AG09319 (cell line): Measurements from ENCODE around the gene NTF3.
A peak's percentile ranks its signal among the peaks of the same experiment; 100 is the strongest.

Source experiments
- DNase-seq: peaks from one replicate; pipeline ENCODE4 v3.0.0-alpha.2; 2010; ENCODE audit warnings: low read depth; ENCODE audit errors: extremely low read depth
- TF ChIP-seq, protein P1 (sequence below): IDR thresholded peaks from 2 replicates; pipeline ENCODE4 v1.5.1; 2011; ENCODE audit warnings: low read depth, mild to moderate bottlenecking, inconsistent platforms, low read length, moderate library complexity

The NTF3 gene

DNA sequence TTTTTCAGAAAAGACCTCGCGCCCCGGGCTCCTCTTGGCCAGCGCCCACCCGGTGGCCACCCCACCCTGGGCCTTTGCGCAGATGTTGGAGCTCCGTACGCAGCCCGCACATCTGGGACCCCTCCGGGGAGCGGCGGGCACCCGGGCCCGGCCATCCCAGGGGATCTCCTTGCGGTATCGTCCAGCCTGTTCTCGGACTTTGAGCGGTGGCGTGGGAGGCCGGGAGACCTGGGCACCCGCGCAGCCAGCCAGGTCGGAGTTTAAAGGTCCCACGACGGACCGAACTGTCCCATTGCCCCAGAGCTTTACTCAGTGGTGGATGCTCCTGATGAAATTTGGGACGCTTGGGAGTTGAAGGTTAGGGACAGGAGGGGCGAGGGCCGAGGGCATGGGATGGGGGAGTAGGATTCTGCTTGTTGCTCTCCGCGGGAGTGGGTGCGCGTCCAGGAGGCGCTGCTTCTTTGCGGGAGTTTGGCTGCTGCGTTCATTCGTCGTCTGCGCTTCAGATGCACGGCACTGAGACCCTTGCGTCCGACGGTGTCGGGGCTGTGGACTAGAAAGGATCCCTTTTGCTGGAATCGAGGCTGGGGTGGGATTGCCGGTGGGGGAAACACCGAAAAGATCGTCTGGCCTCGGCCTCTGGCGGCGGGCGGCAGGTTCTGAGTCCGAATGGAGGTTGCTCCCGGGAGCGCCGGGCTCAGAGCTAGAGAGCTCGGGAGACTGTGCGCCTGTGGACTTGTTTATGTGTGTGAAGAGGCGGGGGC, 1.4 kb downstream of the NTF3 start:
- DNase-seq: no peak
- TF ChIP-seq, protein P1, sequence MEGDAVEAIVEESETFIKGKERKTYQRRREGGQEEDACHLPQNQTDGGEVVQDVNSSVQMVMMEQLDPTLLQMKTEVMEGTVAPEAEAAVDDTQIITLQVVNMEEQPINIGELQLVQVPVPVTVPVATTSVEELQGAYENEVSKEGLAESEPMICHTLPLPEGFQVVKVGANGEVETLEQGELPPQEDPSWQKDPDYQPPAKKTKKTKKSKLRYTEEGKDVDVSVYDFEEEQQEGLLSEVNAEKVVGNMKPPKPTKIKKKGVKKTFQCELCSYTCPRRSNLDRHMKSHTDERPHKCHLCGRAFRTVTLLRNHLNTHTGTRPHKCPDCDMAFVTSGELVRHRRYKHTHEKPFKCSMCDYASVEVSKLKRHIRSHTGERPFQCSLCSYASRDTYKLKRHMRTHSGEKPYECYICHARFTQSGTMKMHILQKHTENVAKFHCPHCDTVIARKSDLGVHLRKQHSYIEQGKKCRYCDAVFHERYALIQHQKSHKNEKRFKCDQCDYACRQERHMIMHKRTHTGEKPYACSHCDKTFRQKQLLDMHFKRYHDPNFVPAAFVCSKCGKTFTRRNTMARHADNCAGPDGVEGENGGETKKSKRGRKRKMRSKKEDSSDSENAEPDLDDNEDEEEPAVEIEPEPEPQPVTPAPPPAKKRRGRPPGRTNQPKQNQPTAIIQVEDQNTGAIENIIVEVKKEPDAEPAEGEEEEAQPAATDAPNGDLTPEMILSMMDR: peak; percentile 17

DNA sequence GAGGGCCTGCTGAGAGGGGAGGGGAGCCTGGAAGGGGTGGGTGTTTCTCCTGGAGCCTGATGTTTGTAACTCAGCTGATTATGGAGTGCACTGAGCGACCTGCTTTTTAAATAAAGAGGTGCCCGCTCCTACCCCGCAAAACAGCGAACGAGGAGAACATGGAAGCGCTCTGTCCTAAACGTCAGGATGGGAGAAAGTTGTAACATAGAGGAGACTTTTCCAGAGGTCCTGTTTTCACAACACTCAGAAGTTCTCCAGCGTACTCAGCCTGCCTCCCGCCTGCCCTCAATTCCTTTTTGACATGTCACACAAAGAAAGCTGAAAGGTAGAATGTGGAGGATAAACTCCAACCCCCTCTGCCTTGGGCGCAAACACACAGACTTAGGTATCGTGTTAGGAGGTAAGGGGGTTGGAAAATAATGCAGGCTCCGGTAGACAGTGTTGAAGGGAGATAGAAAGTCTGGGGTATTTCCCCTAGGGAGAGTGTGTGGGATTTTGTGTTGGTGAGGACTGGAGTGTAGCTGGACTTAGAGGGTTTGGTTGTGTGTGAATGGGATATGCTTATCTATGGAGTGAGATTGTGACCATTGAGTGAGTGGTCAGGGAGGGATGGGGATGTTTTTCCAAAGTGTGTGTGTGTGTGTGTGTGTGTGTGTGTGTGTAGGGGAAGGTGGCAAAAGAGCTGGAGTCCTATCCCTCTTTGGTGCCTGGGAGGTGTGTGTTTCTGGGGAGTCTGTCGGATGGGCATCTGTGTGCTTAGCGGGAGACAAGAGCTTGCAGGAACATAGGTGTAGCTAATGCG, 2.1 kb downstream of the NTF3 start:
- TF ChIP-seq, protein P1: no peak

DNA sequence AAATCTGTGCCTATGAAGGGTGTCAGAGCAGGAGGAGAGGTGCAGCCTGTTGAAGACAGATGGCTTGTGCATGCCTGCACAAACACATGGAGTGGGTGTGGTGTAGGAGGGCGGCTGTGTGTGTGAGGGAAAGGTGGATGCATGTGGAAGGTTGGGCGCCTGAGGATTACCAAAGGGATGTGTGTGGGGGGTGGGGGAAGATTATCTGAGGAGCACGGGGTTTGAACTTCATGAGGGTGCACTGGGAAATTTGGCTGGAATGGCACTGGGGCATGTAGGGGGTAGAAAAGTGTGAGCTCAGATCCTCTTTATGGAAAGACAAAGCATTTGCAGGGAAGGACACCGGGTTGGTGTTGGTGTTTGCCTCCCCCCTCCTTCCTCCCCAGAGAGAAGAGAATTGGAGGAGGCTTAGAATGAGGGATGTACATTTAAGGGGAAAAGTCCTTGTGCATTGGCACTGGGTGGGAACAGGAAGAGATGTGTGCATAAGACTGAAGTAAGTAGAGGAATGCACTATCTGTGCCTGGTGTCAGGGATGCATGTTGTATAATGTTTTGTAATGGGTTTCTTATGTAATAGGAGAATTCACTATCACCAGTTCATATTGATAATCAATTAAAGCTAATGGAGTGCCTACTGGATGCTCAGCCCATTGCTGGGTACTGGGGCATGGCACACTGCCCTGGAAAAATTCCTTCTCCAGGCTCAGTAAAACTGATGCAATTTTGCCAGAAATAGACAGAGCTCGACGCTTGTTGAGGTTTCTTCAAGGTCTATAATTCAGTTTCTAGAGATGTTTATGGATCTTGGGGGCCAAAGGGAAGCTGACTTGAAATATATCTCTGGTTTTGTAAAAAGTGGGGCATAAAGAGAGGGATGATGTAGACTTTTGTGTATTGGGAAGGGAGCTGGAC, 3.0 kb downstream of the NTF3 start:
- TF ChIP-seq, protein P1: no peak
- no peak for DNase-seq

More for the DNA sequence above, 2.1 kb downstream of the NTF3 start:
- no peak for DNase-seq

DNA sequence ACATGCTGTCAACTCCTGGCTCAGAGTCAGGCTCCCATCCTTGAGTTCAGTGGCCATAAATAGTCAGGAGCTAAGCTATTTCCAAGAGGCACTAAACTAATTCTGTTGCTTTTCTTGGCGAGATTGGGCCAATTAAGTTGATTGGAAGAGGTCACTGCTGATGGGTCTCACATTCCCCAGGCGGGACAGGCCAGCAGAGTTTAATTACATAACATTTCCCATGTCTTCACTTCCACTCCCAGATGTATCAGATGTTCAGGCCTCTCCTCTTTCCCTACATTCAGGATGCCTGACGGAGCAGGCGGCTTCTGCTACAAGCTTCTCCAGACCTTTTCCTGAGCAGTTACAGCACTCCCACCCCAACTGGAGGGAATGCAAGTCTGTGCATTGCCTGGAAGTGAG, 5.3 kb downstream of the NTF3 start:
- TF ChIP-seq, protein P1: no peak
- DNase-seq: no peak

DNA sequence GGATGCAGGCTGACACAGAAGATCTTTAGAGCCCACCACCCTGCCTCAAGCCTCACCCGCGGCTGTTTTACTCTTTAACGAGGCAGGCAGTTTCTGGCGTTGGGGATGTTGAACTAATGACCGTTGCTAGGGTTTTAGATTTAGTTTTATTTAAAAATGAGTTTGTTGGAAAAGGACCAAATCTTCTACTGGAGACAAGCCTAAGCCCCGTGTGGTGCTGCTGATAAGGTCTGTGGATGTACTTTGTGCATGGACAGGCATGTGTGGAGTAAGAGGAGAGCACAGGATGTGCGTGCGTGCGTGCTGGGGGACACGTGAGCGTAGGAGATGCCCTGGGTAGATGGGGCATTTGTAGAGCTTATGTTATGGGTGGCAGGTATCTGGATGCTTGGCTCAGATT, 5.7 kb downstream of the NTF3 start:
- DNase-seq: no peak

DNA sequence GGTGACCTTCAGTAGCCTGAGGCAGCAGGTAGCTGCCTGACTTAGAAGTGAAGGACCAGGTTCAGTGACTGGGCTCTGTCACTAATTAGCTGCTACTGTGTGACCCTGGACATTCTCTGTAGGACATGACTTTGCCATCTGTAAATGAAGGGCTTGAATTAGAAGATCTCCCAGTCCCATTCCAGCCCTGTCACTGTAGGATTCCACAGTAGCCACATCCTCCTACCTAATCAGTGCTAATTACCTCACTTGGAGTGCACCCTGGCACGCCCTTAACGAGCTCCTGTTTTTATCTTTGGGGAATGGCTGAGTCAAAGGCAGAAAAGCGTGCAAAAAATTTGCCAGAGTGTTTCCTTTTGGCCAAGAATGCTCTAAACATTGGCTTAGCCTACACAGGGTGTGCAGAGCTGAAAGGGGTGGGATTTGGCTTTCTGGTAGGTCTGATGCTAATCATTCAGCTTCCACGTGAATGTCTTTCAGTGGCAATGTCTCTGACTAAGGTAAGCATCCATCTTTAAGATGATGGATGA, 6.8 kb downstream of the NTF3 start:
- TF ChIP-seq, protein P1: no peak
- no peak for DNase-seq

More for the DNA sequence above, 5.7 kb downstream of the NTF3 start:
- TF ChIP-seq, protein P1: no peak
